ENCODE data around the gene AUH. TPM values are rescaled to one million over a fixed set of nuclear protein-coding genes. Genes with fewer than 3 reads are reported as not detected.

The AUH gene
- total RNA-seq, 2 donors from 2014 or later = 58.0 to 76.1 TPM

DNA sequence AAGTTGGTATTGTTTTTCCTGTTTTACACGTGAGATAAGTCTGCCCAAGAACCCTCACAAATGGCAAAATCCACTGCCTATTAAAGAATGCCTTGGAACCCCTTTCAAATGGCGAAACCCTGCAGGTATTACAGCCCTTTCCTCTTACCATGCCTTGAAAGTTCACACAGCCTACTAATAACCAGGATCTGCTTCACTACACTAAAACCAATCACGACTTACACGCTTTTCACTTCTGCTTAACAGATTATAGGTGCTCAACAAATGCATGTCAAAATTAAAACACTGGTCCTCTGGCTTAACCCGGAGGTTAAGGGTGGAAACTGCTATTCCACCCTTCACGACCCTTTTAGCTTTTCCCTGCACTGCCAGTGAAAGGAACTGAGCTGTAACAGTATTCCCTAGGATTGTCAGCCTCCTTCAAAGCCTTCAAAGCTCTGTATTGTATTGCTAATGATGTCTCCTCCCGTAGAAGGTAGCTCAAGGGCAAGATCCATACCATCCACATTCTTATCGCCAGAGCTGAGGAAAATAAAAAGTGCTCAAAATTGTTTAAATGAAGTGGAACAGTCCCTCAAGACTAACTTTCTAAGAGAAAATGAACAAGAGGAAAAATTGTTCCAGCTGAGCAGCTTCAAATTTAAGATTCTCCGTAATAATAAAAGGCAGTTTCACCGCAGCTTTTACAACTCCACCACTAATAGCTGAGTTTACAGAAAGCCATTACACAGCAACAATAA lies 997 bp downstream of the AUH start:
- Histone ChIP-seq H3K4me1 (replicated peaks) (peaks cover 2% of the 10 kb centered on the region), H3K27ac (peak overlapping the region; percentile 93 to 94), H3K4me3 (peak overlapping the region; percentile 97 to 100), H3K36me3 (no peaks in the 10 kb centered on the region), H3K9me3 (no peaks in the 10 kb centered on the region), H3K27me3 (replicated peaks; ENCODE audit: insufficient read depth) (no peaks in the 10 kb centered on the region)
- intact Hi-C loops (cut with DNase I) = loop anchor here (2.0 to 5.0 kb wide), 3 partner anchors 62 to 168 kb away; partner anchors contain the start of gene NFIL3
- TF ChIP-seq, protein P1, sequence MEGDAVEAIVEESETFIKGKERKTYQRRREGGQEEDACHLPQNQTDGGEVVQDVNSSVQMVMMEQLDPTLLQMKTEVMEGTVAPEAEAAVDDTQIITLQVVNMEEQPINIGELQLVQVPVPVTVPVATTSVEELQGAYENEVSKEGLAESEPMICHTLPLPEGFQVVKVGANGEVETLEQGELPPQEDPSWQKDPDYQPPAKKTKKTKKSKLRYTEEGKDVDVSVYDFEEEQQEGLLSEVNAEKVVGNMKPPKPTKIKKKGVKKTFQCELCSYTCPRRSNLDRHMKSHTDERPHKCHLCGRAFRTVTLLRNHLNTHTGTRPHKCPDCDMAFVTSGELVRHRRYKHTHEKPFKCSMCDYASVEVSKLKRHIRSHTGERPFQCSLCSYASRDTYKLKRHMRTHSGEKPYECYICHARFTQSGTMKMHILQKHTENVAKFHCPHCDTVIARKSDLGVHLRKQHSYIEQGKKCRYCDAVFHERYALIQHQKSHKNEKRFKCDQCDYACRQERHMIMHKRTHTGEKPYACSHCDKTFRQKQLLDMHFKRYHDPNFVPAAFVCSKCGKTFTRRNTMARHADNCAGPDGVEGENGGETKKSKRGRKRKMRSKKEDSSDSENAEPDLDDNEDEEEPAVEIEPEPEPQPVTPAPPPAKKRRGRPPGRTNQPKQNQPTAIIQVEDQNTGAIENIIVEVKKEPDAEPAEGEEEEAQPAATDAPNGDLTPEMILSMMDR (IDR thresholded peaks at IDR 0.05) = no peak
- TF ChIP-seq POLR2AphosphoS5 (IDR thresholded peaks at IDR 0.05) (no peak), POLR2A (IDR thresholded peaks at IDR 0.05) (no peak)
- WGBS = 15% methylated on average over 10 of the region's 10 CpGs
- DNase-seq (ENCODE audit: low spot score) = no peak

DNA sequence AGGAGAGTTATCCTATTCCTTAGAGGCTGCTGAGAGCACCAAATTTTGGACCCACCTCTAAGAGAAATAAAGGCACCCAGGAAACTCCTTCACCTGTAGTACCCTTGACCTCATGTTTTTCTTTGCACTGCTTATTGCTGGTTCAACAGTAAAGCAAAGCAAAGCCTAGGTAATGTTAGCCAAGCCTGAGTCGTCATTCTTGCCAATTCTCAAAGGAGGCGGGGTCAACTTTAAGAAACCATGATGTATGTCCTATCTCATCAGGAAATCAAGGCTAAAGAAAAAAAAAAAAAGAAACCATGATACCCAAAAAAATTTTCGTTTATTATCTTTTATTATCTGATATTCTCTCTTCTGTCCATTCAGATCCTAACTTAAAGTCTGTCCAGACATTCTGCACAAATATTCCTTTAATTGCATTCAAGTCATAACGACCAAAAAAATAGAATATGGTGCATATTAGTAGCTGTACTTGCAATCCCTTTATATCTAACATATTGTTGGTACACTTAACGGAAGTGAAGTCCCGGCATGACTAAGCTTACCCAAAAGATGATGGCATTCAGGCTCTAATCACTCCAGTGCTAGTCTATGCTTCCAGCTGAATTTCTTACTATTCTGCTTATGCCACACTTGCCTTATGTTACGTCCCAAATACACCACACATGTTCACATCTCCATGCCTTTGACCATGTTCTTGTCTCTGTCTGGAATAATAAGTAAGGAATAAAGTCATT lies 1.8 kb downstream of the AUH start:
- H3K9me3 ChIP-seq = no peaks in the 10 kb centered on the region
- peak overlapping the region; percentile 97 to 100 for H3K4me3 ChIP-seq
- peaks cover 2% of the 10 kb centered on the region for H3K4me1 ChIP-seq (replicated peaks)
- H3K36me3 ChIP-seq = no peaks in the 10 kb centered on the region
- no peak for TF ChIP-seq POLR2A (IDR thresholded peaks at IDR 0.05)
- TF ChIP-seq, protein P1 (IDR thresholded peaks at IDR 0.05) = no peak
- TF ChIP-seq POLR2AphosphoS5 (IDR thresholded peaks at IDR 0.05) = no peak
- WGBS = 50% methylated on average over 7 of the region's 7 CpGs
- peak overlapping the region; percentile 93 to 94 for H3K27ac ChIP-seq
- intact Hi-C loops (cut with DNase I) = loop anchor here (2.0 to 5.0 kb wide), 3 partner anchors 63 to 168 kb away; partner anchors contain the start of gene NFIL3
- H3K27me3 ChIP-seq (replicated peaks; ENCODE audit: insufficient read depth) = no peaks in the 10 kb centered on the region
- DNase-seq (ENCODE audit: low spot score) = no peak

DNA sequence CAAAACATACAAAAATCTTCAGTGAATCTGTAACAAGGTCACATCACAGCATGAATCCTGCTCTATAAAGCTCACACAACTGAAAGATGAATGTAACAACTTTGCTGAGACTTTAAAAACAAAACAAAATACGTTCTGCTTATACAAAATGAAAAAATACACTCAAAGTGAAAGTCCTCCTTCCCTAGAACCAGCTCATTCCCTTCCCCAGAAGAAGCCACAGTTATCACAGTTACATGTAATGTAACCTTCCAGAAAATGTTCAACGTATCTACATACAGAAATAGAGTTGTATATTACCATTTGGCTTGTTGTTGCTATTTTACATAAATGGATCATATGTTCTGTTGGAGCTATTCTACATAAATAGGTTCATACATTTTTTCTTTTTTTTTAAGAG lies 2.6 kb downstream of the AUH start:
- no peaks in the 10 kb centered on the region for H3K27me3 ChIP-seq (replicated peaks; ENCODE audit: insufficient read depth)
- H3K9me3 ChIP-seq = no peaks in the 10 kb centered on the region
- H3K4me3 ChIP-seq = no peak overlapping the region
- no peak for DNase-seq (ENCODE audit: low spot score)
- peaks cover 2% of the 10 kb centered on the region for H3K4me1 ChIP-seq (replicated peaks)
- TF ChIP-seq, protein P1 (IDR thresholded peaks at IDR 0.05) = no peak
- TF ChIP-seq POLR2AphosphoS5 (IDR thresholded peaks at IDR 0.05) (no peak), POLR2A (IDR thresholded peaks at IDR 0.05) (no peak)
- no peak overlapping the region for H3K27ac ChIP-seq
- H3K36me3 ChIP-seq = no peaks in the 10 kb centered on the region
- 71% methylated on average over 2 of the region's 2 CpGs for WGBS
- intact Hi-C loops (cut with DNase I) = no loop called here

DNA sequence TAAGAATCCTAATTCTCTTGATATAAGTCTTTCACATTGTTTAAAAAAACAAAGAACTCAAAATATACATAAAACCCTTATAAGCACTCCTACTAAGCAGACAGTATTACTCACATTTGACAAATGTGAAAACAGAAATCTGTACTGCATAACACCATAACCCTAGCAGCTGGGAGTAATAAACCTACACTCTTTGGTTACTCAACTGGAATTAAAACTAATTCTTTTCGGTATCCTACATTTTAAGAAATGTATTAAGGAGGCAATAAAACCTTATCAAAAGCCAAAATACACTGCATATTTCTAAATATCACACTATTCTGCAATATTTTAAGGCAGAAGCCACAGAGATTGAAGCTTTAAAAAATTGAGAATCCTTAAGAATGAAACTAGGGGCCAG lies 6.8 kb downstream of the AUH start:
- TF ChIP-seq POLR2AphosphoS5 (IDR thresholded peaks at IDR 0.05) = no peak
- TF ChIP-seq POLR2A (IDR thresholded peaks at IDR 0.05) = no peak
- TF ChIP-seq, protein P1 (IDR thresholded peaks at IDR 0.05) = no peak
- DNase-seq (ENCODE audit: low spot score) = no peak
- H3K4me3 ChIP-seq = no peak overlapping the region
- intact Hi-C loops (cut with DNase I) = no loop called here
- H3K27me3 ChIP-seq (replicated peaks; ENCODE audit: insufficient read depth) = no peaks in the 10 kb centered on the region
- WGBS = 94% methylated on average over 1 of the region's 1 CpG
- H3K9me3 ChIP-seq = no peaks in the 10 kb centered on the region
- peaks cover 2% of the 10 kb centered on the region for H3K4me1 ChIP-seq (replicated peaks)
- peak overlapping the region in 1 of 2 donors; percentile 20 for H3K27ac ChIP-seq
- no peaks in the 10 kb centered on the region for H3K36me3 ChIP-seq
